Measurements from ENCODE around the gene UBAP1.
"Not testable (repeated sequence)": the region's sequence is repeated elsewhere in the genome, so short reads cannot be mapped to it uniquely, and the experiment has no call there.

UBAP1 gene

GRCh38 chr9:34178436-34179212, at the start of gene UBAP1:
Gene UBAP1, plus strand, starts transcription at chr9:34179043. Its CDS starts 41,872 bp downstream, at chr9:34220915.
- peak; percentile 98 for DNase-seq

DNA sequence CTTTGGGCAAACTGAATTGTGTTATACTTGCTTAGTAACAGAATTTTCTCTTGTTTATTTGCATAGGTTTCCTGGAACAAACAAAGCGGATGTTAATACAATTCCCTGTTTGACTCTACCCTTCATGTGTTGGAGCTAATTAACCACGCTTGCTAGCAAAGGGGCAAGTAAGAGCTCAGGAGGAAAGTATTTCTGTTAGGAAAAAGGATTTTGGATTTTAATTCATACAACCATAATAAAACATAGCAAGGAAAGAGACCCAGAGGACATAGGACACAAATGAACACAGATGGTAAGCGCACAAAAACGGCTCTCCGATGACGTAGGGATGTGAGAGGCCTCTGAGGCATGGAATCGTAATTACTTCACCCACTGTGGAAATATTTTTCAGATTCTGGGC, 47.3 kb upstream of the UBAP1 start:
- DNase-seq, result no peak

DNA sequence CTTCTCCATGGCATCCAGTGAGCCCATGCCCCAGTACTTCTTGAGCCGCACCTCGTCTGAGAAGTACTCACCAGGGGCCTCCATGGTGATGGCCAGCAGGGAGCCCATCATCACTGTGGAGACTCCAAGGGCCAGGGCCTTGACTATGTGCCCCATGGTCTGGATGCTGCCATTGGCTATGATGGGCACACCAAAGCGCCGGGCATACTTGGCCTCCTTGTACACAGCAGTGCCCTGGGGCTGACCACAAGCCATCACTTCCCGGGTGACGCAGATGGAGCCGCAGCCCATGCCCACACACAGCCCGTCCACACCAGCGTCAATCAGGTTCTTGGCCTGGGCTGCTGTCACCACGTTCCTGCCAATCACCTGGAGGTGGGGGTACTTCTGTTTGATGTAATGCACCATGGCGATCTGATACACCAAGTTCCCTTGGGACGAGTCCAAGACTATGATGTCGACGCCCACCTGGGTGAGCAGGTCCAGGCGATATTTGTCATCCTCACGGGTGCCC, 45.4 kb upstream of the UBAP1 start:
- DNase-seq, result no peak

DNA sequence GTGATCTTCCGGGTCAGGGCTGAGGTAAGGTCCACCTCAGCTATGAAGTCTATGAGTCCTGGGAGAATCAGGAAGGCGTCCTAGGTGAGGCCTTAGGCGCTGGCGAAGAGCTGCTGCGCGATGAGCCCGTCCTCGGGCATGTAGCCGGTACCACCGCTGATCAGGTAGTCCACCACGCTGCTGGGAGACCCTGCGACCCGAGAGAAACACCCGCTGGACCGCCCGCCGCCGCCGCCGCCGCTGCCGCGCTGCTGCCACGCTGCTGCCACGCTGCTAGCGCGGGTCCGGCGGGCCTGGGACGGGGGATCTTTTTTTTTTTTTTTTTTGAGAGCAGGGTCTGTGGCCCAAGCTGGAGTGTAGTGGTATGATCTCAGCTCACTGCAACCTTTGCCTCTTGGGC, 44.3 kb upstream of the UBAP1 start:
- DNase-seq, result no peak

DNA sequence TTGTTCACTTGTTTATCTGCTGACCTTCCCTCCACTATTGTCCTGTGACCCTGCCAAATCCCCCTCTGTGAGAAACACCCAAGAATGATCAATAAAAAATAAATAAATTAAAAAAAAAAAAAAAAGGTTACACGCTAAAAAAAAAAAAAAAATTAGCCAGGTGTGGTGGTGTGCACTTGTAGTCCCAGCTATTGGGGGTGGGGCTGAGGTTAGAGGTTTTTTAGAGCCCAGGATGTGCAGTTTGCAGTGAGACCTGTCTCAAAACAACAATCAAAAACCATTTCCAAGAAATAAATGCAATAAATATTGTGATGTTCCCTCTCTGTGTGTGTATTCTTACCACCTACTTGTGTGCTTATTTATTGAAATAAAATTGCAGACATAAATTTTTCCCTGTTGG, 40.2 kb upstream of the UBAP1 start:
- not testable (repeated sequence) for DNase-seq

DNA sequence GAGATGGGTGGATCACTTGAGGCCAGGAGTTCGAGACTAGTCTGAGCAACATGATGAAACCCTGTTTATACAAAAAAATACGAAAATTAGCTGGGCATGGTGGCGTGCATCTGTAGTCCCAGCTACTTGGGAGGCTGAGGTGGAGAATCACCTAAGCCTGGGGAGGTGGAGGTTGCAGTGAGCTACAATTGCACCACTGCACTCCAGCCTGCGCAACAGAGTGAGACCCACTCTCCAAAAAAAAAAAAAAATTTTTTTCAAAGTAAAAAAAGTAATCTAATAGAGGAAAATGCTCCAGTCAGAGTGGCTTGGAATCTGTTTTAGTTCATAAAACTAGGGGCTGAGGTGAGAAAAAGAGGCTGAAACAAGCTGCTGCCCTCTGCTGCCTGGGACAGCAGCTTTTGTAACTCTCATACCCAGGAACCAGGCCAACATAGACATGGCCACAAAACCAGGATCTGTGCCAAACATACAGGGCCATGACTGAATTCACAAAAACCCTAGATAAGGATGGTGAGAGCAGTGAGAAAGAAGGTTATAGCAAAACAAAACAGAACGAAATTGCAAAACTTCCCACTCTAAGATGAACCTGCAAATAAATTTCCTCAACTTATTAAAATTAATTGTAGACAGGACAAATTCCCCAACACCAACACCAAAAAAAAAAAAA, 39.2 kb upstream of the UBAP1 start:
- DNase-seq, result no peak

- DNase-seq, result no peak
These were observed 38.0 kb upstream of the UBAP1 start for GRCh38 chr9:34140853-34141252.

- no peak for DNase-seq
These were observed 35.7 kb upstream of the UBAP1 start for GRCh38 chr9:34143116-34143515.

- no peak for DNase-seq
These were observed 33.7 kb upstream of the UBAP1 start for GRCh38 chr9:34145165-34145564.

- no peak for DNase-seq
These were observed 27.4 kb upstream of the UBAP1 start for GRCh38 chr9:34151398-34151797.

DNA sequence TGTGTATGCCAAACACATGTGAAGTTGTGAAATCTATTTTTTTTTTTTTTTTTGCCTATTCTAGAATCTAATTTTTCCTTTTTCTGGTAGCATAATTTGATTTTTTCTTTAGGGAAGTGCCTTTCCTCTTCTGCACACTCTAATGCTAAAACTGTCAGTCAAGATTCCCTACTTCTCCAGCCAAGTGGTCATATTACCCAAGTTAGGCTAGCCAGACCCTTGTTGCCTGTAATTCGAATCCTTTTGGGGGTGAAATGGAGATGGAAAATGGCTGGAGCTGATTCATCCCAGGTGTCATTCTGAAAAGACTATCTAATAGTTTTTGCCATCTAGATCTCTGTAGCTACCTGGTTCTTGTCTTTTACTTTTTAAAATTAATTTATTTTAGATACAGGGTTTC, 24.8 kb upstream of the UBAP1 start:
- no peak for DNase-seq

- DNase-seq, result no peak
These were observed 21.5 kb upstream of the UBAP1 start for GRCh38 chr9:34157318-34157717.

DNA sequence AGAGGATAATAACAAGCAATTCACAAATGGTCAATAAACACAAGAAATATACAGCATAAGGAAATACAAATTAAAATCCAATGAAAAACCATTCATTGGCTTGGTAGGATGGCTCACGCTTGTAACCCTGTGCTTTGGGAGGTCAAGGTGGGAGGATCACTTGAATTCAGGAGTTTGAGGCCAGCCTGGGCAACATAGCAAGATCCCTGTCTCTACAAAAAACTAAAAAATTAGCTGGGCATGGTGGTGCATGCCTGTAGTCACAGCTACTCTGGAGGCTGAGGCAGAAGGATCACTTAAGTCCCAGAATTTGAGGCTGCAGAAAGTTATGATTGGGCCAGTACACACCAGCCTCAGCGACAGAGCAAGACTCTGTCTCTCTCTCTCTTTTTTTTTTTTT, 20.9 kb upstream of the UBAP1 start:
- no peak for DNase-seq

DNA sequence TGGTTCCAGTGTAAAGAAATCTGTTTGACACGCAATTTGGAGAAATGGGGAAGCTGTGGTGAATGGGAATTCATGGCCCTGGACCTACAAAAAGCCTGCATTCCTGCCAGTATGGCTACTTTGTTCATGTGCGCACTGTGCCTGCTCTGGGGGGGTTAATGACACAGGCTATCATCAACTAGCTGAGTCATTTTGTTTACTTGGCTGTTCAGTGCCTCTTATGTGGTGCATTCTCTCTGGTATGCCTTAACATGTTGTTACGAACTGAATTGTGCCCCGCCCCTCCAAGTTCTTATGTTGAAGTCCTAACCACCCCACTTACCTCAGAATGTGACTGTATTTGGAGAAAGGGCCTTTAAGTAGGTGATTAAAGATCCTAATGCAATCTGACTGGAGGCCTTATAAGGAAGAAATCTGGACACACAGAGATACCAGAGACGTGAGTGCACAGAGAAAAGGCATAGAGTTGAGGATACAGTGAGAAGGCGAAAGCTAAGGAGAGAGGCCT, 20.4 kb upstream of the UBAP1 start:
- DNase-seq, result no peak

DNA sequence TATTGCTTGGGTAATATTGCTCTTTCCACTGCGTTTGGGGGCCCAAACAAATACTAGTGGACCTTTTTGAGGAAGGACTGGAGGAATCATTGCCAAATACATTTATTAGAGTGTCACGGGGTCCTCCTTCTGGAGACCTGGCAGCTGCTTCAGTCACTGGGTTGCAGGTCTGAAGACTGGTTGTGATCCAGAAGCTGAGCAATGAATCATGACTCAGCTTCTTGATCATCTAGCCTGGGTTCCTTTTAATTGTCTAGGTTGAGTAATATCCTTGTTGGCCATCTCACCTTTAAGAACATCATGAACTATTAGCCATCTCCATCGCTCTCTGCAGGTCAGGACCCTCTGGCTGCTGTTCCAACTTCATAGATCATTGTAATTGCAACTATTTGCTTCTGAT, 15.4 kb upstream of the UBAP1 start:
- no peak for DNase-seq

GRCh38 chr9:34169125-34169524, 9.7 kb upstream of the UBAP1 start:
- DNase-seq, result no peak

- DNase-seq, result no peak
These were observed 8.4 kb upstream of the UBAP1 start for GRCh38 chr9:34170237-34170991.

DNA sequence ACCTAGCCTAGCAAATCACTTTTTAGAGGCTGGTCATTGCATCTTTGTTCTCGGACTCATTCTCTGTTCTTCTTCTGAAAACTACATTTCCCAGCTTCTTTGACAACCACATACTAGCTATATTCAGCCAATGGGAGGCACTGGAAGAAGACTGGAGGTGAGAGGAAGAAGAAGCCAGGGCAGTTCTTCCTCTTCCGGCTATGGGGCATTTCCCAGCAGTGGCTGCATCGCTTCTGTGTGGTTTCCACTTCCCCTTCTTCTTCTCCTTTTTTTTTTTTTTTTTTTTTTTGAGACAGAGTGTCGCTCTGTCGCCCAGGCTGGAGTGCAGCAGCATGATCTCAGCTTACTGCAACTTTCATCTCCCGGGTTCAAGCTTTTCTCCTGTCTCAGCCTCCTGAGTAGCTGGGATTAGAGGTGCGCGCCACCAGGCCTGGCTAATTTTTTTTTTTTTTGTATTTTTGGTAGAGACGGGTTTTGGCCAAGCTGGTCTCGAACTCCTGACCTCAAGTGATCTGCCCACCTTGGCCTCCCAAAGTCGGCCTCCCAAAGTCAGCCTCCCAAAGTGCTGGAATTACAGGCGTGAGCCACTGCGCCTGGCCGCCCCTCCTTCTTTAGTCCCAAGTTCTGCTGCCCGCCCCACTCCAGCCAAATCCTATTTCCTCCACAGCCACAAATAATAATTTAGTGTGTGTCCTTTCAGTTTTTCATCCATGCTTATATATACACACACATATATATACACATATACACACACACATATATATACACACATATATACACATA, 6.9 kb upstream of the UBAP1 start:
- DNase-seq, result peak; percentile 67

DNA sequence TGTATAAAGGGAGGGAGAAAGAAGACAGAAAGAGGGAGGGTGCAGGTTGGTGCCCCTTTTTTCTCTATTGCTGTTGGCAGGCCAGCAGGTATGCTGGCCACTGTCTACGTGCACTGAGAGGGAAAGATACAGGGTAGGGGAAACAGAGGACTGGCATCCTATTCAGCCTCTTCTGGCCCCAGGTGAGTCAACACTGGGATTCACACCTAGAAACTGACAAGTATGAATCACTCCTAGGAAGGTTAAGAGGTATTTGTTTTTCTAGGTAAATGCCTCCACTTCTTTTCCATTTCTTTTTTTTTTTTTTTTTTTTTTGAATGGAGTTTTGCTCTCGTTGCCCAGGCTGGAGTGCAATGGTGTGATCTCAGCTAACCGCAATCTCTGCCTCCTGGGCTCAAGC, 2.8 kb upstream of the UBAP1 start:
- no peak for DNase-seq

DNA sequence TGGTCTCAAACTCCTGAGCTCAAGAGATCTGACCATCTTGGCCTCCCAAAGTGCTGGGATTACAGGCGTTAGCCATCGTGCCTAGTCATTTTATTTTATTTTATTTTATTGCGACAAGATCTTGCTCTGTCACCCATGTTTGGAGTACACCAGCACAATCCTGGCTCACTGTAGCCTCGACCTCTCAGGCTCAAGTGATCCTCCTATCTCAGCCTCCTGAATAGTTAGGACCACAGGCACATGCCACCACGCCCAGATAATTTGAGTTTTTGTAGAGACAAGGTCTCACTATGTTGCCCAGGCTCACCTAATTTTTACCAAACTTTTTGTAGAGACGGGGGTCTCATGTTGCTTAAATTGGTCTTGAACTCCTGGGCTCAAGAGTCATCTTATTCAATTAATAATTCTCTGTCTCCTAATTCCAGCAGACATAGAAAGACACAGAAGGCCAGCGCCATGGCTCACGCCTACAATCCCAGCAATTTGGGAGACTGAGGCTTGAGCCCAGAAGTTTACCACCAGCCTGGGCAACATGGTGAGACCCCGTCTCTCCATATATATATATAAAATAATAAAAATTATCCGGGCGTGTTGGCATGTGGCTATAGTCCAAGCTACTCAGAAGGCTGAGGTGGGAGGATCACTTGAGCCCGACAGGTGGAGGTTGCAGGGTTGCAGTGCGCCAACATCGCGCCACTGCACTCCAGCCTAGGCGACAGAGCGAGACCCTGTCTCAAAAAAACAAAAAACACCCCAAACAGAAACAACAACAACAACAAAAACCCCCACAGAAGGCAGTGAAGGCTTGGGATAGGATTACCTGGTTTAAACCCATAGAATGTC, 1.0 kb upstream of the UBAP1 start:
- DNase-seq, result no peak

Measured in activated CD4-positive, alpha-beta T cell treated with anti-CD3 and anti-CD28 coated beads, Interleukin-2, amount 50 U/mL, for 16 hours (primary cell).